Putamen (tissue), 1 donor: Measurements from ENCODE around the gene NCKAP1.
"Not testable (repeated sequence)": the region's sequence is repeated elsewhere in the genome, so short reads cannot be mapped to it uniquely, and the experiment has no call there.

Source experiments
- DNase-seq: peaks from one replicate; pipeline ENCODE4 v3.0.0-alpha.2; 2016; ENCODE audit warnings: low spot score

Gene NCKAP1

GRCh38 chr2:182907081-182907830, 131.0 kb downstream of the NCKAP1 start:
- no peak for DNase-seq

GRCh38 chr2:182906454-182906853, 131.8 kb downstream of the NCKAP1 start:
- DNase-seq, result no peak

- no peak for DNase-seq
Measured at GRCh38 chr2:182904844-182905243, 133.4 kb downstream of the NCKAP1 start.

GRCh38 chr2:182903566-182903965, 134.7 kb downstream of the NCKAP1 start:
- DNase-seq, result no peak

GRCh38 chr2:182901748-182902147, 136.5 kb downstream of the NCKAP1 start:
- DNase-seq, result no peak

GRCh38 chr2:182898718-182899117, 139.5 kb downstream of the NCKAP1 start:
- no peak for DNase-seq

GRCh38 chr2:182897137-182897536, 141.1 kb downstream of the NCKAP1 start:
- no peak for DNase-seq

- DNase-seq, result no peak
Measured at GRCh38 chr2:182895798-182896197, 142.5 kb downstream of the NCKAP1 start.

- DNase-seq, result no peak
Measured at GRCh38 chr2:182895169-182895568, 143.1 kb downstream of the NCKAP1 start.

GRCh38 chr2:182894174-182894573, 144.1 kb downstream of the NCKAP1 start:
- DNase-seq, result no peak

- DNase-seq, result no peak
Measured at GRCh38 chr2:182893666-182894065, 144.6 kb downstream of the NCKAP1 start.

- DNase-seq, result not testable (repeated sequence)
Measured at GRCh38 chr2:182893035-182893434, 145.2 kb downstream of the NCKAP1 start.

- no peak for DNase-seq
Measured at GRCh38 chr2:182891611-182892010, 146.6 kb downstream of the NCKAP1 start.

GRCh38 chr2:182890773-182891378, 147.4 kb downstream of the NCKAP1 start:
- no peak for DNase-seq

- DNase-seq, result no peak
Measured at GRCh38 chr2:182890305-182890704, 148.0 kb downstream of the NCKAP1 start.

- DNase-seq, result no peak
Measured at GRCh38 chr2:182887753-182888415, 150.4 kb downstream of the NCKAP1 start.

- no peak for DNase-seq
Measured at GRCh38 chr2:182887093-182887492, 151.2 kb downstream of the NCKAP1 start.

GRCh38 chr2:182885771-182886170, 152.5 kb downstream of the NCKAP1 start:
- DNase-seq, result no peak

GRCh38 chr2:182883451-182883850, 154.8 kb downstream of the NCKAP1 start:
- DNase-seq, result no peak

GRCh38 chr2:182880100-182880499, 158.2 kb downstream of the NCKAP1 start:
- DNase-seq, result not testable (repeated sequence)

- not testable (repeated sequence) for DNase-seq
Measured at GRCh38 chr2:182876653-182877052, 161.6 kb downstream of the NCKAP1 start.

- DNase-seq, result no peak
Measured at GRCh38 chr2:182870227-182870626, 168.0 kb downstream of the NCKAP1 start.
